HG03571 (cell line): ENCODE data around the gene TEX13C.
A peak's percentile ranks its signal among the peaks of the same experiment; 100 is the strongest.
"Not testable (repeated sequence)": the region's sequence is repeated elsewhere in the genome, so short reads cannot be mapped to it uniquely, and the experiment has no call there.

Experiments used
- ATAC-seq: cut with Tn5 transposase; IDR thresholded peaks from one replicate; pipeline ENCODE4 v1.9.1; 2021; ENCODE audit not compliant: unreplicated experiment

TEX13C gene

GRCh38 chrX:125319646-125320521 lies at the start of gene TEX13C:
TSS of gene TEX13C (plus strand) at chrX:125319871. CDS start at chrX:125320120, 249 bp downstream.
- ATAC-seq = no peak

GRCh38 chrX:125287282-125287681 lies 32.4 kb upstream of the TEX13C start:
- no peak for ATAC-seq

DNA sequence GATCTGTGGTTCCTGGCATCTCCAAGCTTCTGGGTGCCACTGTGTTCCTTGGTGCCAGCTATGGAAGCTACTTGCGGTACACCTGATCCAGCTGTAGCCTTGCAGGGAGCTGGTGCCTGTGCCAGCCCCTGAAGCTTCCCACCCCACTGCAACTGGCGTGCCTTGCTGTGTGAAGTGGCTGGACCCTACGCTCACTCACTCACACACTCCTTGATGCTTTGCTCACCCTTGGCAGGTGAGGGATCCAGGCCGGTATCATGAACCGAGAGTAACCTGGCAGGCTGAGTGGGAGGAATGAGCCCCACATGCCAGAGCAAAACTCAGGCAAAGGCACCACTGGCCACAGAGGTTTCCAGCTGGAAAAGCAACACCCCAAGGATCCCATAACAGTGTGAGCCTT lies 31.3 kb upstream of the TEX13C start:
- no peak for ATAC-seq

DNA sequence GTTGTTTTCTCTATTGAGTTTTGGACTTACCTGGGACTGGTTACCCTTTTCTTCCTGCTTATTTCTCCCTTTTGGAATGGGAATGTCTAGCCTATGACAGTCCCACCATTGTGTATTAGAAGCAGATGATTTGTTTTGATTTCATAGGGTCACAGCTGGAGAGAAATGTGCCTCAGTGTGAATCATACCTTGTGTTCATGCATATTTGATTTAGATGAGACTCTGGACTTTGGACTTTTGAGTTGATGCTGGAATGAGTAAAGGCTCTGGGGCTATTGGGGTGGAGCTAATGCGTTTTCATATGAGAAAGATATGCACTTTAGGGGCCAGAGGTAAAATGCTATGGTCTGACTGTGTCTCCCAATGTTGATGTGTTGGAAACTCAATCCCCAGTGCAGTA lies 30.5 kb upstream of the TEX13C start:
- ATAC-seq = no peak

GRCh38 chrX:125289920-125290319 lies 29.8 kb upstream of the TEX13C start:
- no peak for ATAC-seq

DNA sequence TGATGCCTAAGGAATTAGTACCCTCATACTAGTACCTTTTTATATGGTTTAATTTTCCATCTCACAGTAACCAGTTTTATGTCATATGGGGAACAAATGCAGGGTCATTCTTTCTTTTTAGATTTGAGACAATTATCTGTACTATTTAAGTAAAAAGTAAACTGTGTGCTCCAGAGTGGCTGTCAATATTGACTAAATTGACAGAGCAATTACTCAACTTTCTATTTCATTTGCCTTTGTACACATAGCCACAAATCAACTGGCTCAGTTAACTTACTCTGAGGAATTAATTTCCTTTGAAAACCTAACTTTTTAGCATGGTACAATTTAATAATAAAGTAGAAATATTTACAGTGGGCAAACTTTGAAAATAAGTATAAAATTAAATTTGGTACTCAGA lies 28.5 kb upstream of the TEX13C start:
- no peak for ATAC-seq

DNA sequence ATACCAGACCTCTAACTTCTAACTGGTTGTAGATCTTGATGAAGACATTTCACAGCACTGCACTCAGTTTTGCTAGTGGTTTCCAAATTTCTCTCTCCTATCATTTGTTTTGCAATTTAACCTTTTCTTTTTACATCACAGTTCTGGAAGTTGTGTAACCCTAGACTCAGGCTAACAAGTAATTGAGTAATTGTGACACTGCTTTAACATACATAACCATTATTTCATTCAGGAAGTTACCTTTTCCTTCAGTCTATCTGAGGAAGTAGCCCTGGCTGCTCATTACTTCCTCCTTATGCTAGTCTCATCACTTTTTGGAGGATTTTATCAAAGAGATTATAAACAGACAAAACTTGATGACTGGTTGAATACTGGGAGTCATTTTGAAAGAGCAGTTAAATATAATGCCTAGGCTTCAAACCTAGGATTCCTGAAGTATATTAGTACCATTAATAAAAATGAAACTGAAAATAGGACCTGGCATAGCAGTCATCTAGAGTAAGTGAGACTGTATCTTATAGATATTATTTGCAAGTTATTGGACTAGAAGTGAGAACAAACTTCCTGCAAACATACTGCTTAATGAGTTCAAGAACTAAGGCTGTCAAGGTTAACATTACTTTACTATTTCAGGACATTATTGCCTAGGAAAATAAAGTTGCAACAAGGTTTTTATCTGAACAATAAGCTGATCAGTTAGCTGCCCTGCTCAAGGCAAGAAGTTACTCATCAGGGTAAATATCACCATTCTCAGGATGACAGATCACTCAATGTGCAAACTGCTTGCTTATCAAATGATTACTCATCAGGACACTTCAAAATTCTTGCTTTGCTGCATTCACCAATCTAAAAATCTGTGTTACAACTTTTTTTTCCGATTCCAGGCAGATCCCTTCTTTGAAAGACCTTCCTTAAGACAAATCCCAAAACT lies 25.6 kb upstream of the TEX13C start:
- peak; percentile 52 for ATAC-seq

GRCh38 chrX:125295337-125295736 lies 24.3 kb upstream of the TEX13C start:
- ATAC-seq = peak; percentile 77

DNA sequence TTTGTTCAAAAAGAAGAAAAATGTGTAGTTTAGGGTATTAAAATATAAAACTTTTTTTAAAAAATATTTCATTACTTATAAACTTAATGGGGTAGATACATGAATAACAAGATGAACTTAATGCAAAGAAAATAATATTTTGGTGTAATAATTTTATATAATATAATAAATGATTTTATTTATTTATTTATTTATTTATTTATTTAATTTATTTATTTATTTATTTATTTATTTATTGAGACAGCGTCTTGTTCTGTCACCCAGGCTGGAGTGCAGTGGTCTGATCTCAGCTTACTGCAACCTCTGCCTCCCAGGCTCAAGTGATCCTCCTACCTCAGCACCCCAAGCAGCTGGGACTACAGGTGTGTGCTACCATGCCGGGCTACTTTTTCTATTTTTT lies 20.8 kb upstream of the TEX13C start:
- ATAC-seq = no peak

DNA sequence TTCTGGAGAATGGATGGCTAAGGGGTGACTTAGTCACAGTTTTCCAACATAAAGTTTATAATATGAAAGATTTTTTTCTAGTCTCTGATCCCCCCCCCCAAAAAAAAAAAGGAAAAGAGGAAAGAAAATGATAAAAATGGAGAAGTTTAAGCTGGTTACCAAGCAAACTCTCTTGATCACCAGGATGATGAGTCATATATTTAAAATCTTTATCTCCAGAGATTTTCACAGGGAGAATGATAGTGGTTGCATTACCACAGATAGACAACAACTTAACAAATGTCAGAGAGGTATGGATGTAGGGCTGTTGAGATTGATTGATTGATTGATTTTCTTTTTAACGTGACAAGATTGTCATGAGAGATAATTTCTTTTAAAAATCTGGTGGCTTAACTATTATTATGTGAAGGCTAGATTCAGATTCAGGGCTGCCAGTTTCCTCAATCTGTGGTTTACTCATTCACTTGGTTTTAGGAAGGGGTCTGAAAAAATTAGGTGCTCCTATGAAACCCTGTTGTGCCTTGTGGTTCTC lies 13.3 kb upstream of the TEX13C start:
- ATAC-seq = no peak

DNA sequence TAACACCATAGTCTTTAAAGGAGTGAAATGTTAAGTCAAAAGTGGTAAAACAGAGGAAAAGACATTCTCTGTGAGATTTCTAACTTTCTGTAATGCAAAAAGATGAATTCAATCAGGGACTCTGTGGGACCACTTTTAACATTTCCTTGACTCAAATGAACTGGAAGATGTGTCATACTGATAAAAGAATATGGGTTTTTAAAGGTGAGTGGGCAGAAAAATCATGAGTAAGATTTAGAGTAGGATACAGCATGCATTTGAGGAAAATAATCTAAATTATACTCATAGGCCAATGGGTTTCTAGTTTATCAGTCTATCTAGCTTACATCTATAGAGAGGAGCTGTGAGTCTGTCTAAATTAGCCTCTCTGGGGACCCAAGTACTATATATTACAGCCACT lies 11.0 kb upstream of the TEX13C start:
- ATAC-seq = no peak

- not testable (repeated sequence) for ATAC-seq
Measured at GRCh38 chrX:125319166-125319565, 505 bp upstream of the TEX13C start.

- no peak for ATAC-seq
Measured at GRCh38 chrX:125322431-125322830, 2.8 kb downstream of the TEX13C start.

GRCh38 chrX:125326599-125326998 lies 6.9 kb downstream of the TEX13C start:
- ATAC-seq = no peak

GRCh38 chrX:125327891-125328290 lies 8.2 kb downstream of the TEX13C start:
- ATAC-seq = no peak

- ATAC-seq = no peak
Measured at GRCh38 chrX:125333583-125333982, 13.9 kb downstream of the TEX13C start.

DNA sequence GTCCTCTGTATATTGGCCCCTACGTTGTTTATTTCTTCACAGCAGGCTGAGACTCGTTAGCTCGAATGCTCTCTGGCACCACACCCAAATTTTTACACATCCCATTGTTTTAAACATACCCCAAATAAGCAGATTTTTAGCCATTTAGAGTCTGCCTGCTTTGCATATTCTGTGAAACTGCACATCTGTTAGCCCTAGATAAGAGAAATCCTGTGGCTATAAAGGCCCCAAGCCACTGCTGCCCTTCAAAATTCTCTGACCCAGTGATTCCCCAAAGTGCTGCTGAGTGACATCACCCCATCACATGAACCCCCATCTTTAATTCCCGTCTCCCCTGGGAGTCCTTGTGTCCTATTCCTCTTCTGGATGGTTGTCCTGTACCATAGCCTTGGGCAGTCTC lies 20.8 kb downstream of the TEX13C start:
- no peak for ATAC-seq

- ATAC-seq = no peak
Measured at GRCh38 chrX:125374169-125374568, 54.5 kb downstream of the TEX13C start.
